PC-3 (cell line): ENCODE results near the gene IGDCC3. TPM values are rescaled to one million over a fixed set of nuclear protein-coding genes. Genes with fewer than 3 reads are reported as not detected.

Experiments used
- ATAC-seq: fragments of 200-7000 bp; cut with Tn5 transposase; 2 replicates; pipeline ENCODE4 v1.9.1; 2020; ENCODE audit warnings: mild to moderate bottlenecking, moderate library complexity
- BruUV-seq: library from RNA; stranded (reverse); fragments of 400-500 nt; replicated peaks from 2 replicates; lab custom pipeline; 2021; lab: Mats Ljungman, UMichigan
- CTCF ChIA-PET: fragments of 300-600 bp; sonication (Branson Sonifier 250); formaldehyde crosslinking; loops from one replicate; lab custom pipeline; 2022; ENCODE audit warnings: antibody characterized with exemption; lab: Charles Lee
- POLR2A ChIA-PET: fragments of 300-600 bp; sonication (Branson Sonifier 250); formaldehyde crosslinking; loops from one replicate; lab custom pipeline; 2022; ENCODE audit warnings: antibody characterized with exemption; ENCODE audit not compliant: unreplicated experiment; lab: Charles Lee
- DNase-seq: peaks from one replicate; pipeline ENCODE4 v3.0.0-alpha.2; 2015
- H2AFZ ChIP-seq: fragments of 300-600 bp; sonication (generic); 2 replicates; pipeline ENCODE4 v1.6.0; 2016; ENCODE audit warnings: antibody characterized with exemption, low read length
- H3F3A ChIP-seq: fragments of 300-600 bp; sonication (generic); one replicate; pipeline ENCODE4 v1.6.0; 2017; ENCODE audit warnings: antibody characterized with exemption, low read length, control low read depth, mild to moderate bottlenecking; ENCODE audit not compliant: unreplicated experiment
- H3K27ac ChIP-seq: fragments of 300-600 bp; sonication (generic); 2 replicates; pipeline ENCODE4 v1.5.1; 2016; ENCODE audit warnings: mild to moderate bottlenecking, low read length
- H3K27me3 ChIP-seq: fragments of 300-600 bp; sonication (generic); 2 replicates; pipeline ENCODE4 v1.6.1; 2016; ENCODE audit warnings: low read length, mixed read lengths
- H3K36me3 ChIP-seq: fragments of 300-600 bp; sonication (generic); 2 replicates; pipeline ENCODE4 v1.6.1; 2016; ENCODE audit warnings: low read depth, mixed run types, low read length, mixed read lengths
- H3K4me1 ChIP-seq: fragments of 300-600 bp; sonication (generic); 2 replicates; pipeline ENCODE4 v1.5.1; 2016; ENCODE audit warnings: low read length; ENCODE audit not compliant: insufficient read depth
- H3K4me2 ChIP-seq: fragments of 300-600 bp; sonication (generic); 2 replicates; pipeline ENCODE4 v1.6.0; 2016; ENCODE audit warnings: low read length
- H3K4me3 ChIP-seq: fragments of 300-600 bp; sonication (generic); 2 replicates; pipeline ENCODE4 v1.5.1; 2016; ENCODE audit warnings: mild to moderate bottlenecking, low read length, mixed read lengths
- H3K79me2 ChIP-seq: fragments of 300-600 bp; sonication (generic); 2 replicates; pipeline ENCODE4 v1.6.1; 2017; ENCODE audit warnings: low read length, mixed read lengths
- H3K9ac ChIP-seq: fragments of 300-600 bp; sonication (generic); 2 replicates; pipeline ENCODE4 v1.6.0; 2016; ENCODE audit warnings: mild to moderate bottlenecking, low read length
- H3K9me2 ChIP-seq: fragments of 300-600 bp; sonication (generic); replicated peaks from 2 replicates; pipeline ENCODE4 v1.6.1; 2016; ENCODE audit warnings: mixed run types, low read length, mixed read lengths
- H3K9me3 ChIP-seq: fragments of 300-600 bp; sonication (generic); 2 replicates; pipeline ENCODE4 v1.6.1; 2016; ENCODE audit warnings: low read length, mixed read lengths
- H4K20me1 ChIP-seq: fragments of 300-600 bp; sonication (generic); 2 replicates; pipeline ENCODE4 v1.6.1; 2016; ENCODE audit warnings: low read length, mixed read lengths
- EZH2 ChIP-seq: fragments of 300-600 bp; sonication (generic); IDR thresholded peaks from one replicate; pipeline ENCODE4 v1.6.1; 2017; ENCODE audit warnings: antibody characterized with exemption, mild to moderate bottlenecking, low read length; ENCODE audit not compliant: unreplicated experiment
- EZH2phosphoT487 ChIP-seq: fragments of 300-600 bp; sonication (generic); IDR thresholded peaks from 2 replicates; pipeline ENCODE4 v1.6.1; 2018; ENCODE audit warnings: mild to moderate bottlenecking, antibody characterized with exemption, low read length, borderline replicate concordance
- intact Hi-C: fragments of 100-400 bp; cut with micrococcal nuclease; formaldehyde crosslinking; loops from 2 replicates; pipeline ENCODE4 v1.9.0; 2023
- total RNA-seq: library from RNA; depleted of rRNA; stranded (reverse); fragments of >200 nt; gene quantifications from 2 replicates; pipeline ENCODE4 v1.2.3, GENCODE V29; 2014
- TF ChIP-seq, protein P1 (sequence below): fragments of 300-600 bp; sonication (generic); conservative IDR thresholded peaks from 2 replicates; pipeline ENCODE4 v1.5.1; 2017; ENCODE audit warnings: antibody characterized with exemption, low read depth, mild to moderate bottlenecking, low read length

The IGDCC3 gene
- total RNA-seq, 1 experiment from 2014 or later: not detected

DNA sequence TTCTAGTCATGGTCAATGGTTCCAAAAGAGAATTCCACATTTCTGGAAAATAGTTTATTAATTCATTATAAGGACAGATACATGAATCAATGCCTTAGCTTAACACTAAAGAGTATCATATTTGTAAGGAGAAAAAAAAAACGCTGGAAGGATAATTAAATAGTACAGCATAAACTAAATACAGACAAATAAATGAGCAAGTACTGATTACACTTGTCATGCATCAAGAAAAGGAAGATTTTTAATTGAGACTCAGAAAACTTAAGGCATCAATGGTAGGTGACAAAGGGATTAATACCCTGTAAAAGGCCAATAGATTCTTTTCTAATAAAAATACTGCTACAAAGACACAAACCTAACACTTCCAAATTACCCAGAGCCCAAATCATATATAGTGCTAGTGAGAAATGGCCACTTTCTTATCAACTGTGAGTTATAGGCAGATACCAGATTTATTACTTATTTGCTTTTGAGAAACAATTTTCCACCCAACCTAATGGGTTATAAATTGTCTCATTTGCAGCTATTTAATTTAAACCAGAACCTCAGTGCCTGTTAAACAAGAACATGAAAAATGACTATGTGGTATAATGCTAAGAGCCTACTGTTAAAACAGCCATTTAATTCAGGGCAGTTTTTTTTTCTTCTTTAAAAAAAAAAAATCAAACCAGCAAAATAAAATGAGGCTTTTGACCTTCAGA, 3.8 kb upstream of the IGDCC3 start:
- ATAC-seq (no peak), DNase-seq (no peak)
- H3K36me3 ChIP-seq: no peaks in the 10 kb centered on the region
- no peaks in the 10 kb centered on the region for H3K9me3 ChIP-seq
- H3K27me3 ChIP-seq: peaks cover 20% of the 10 kb centered on the region
- intact Hi-C loops: no loop called here
- POLR2A ChIA-PET: no interaction called here
- BruUV-seq: no TSS peak
- no peak overlapping the region for H3K9ac ChIP-seq
- H3F3A ChIP-seq: no peaks in the 10 kb centered on the region
- H3K4me1 ChIP-seq: peaks cover 6% of the 10 kb centered on the region; the same call in 1 of the 2 replicates
- H3K27ac ChIP-seq: no peak overlapping the region
- TF ChIP-seq EZH2phosphoT487 (no peak), EZH2 (no peak)
- TF ChIP-seq, protein P1, sequence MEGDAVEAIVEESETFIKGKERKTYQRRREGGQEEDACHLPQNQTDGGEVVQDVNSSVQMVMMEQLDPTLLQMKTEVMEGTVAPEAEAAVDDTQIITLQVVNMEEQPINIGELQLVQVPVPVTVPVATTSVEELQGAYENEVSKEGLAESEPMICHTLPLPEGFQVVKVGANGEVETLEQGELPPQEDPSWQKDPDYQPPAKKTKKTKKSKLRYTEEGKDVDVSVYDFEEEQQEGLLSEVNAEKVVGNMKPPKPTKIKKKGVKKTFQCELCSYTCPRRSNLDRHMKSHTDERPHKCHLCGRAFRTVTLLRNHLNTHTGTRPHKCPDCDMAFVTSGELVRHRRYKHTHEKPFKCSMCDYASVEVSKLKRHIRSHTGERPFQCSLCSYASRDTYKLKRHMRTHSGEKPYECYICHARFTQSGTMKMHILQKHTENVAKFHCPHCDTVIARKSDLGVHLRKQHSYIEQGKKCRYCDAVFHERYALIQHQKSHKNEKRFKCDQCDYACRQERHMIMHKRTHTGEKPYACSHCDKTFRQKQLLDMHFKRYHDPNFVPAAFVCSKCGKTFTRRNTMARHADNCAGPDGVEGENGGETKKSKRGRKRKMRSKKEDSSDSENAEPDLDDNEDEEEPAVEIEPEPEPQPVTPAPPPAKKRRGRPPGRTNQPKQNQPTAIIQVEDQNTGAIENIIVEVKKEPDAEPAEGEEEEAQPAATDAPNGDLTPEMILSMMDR: no peak
- CTCF ChIA-PET: no interaction called here
- no peak overlapping the region for H2AFZ ChIP-seq
- H3K9me2 ChIP-seq: no peaks in the 10 kb centered on the region
- H3K79me2 ChIP-seq: no peaks in the 10 kb centered on the region
- no peak overlapping the region for H3K4me3 ChIP-seq
- no peak overlapping the region for H3K4me2 ChIP-seq
- no peaks in the 10 kb centered on the region for H4K20me1 ChIP-seq

DNA sequence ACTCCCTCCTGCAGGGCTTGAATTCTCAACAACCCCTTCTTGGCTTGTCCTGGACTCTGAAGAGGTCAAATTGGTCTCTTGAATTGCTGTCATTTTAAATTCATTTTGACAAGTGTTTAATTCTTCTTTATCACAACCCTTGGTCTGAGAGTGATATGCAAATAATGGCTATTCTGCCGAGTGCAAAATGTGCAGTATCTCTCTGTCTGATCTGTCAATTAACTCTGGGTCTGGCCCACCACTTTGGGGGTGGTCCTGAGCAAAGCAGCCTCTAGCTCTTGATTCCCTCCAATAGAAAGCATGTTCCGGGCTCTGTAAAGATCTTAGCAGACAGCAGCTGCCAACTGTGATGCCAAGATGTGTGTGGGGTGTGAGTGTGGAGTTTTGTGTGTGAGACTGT, 2.2 kb upstream of the IGDCC3 start:
- Histone ChIP-seq H3F3A (no peaks in the 10 kb centered on the region), H3K9ac (no peak overlapping the region), H3K9me2 (no peaks in the 10 kb centered on the region), H4K20me1 (no peaks in the 10 kb centered on the region), H3K9me3 (no peaks in the 10 kb centered on the region), H3K4me3 (no peak overlapping the region), H3K27ac (no peak overlapping the region), H3K4me1 (peaks cover under 1% of the 10 kb centered on the region; the same call in 1 of the 2 replicates), H3K4me2 (no peak overlapping the region), H3K79me2 (no peaks in the 10 kb centered on the region), H3K27me3 (peaks cover 34% of the 10 kb centered on the region), H2AFZ (no peak overlapping the region), H3K36me3 (no peaks in the 10 kb centered on the region)
- ATAC-seq (no peak), DNase-seq (no peak)
- intact Hi-C loops: no loop called here
- BruUV-seq: no TSS peak
- CTCF ChIA-PET: no interaction called here
- POLR2A ChIA-PET: no interaction called here
- no peak for TF ChIP-seq EZH2
- TF ChIP-seq, protein P1: no peak
- TF ChIP-seq EZH2phosphoT487: no peak
